ENCODE measurements around the gene RNF214. TPM values are rescaled to one million over a fixed set of nuclear protein-coding genes. Genes with fewer than 3 reads are reported as not detected.
"Not testable (repeated sequence)": the region's sequence is repeated elsewhere in the genome, so short reads cannot be mapped to it uniquely, and the experiment has no call there.

RNF214 gene
- total and polyA plus RNA-seq, 2 experiments from 2014 or later, result 12.5 to 27.0 TPM

GRCh38 chr11:117271208-117271607 is 38.7 kb downstream of the RNF214 start:
- TF ChIP-seq EZH2 (IDR thresholded peaks at IDR 0.05; ENCODE audit: borderline replicate concordance) (no peak), EZH2phosphoT487 (IDR thresholded peaks at IDR 0.05; ENCODE audit: low read depth, severe bottlenecking, unreplicated experiment) (no peak)
- TF ChIP-seq, protein P1, sequence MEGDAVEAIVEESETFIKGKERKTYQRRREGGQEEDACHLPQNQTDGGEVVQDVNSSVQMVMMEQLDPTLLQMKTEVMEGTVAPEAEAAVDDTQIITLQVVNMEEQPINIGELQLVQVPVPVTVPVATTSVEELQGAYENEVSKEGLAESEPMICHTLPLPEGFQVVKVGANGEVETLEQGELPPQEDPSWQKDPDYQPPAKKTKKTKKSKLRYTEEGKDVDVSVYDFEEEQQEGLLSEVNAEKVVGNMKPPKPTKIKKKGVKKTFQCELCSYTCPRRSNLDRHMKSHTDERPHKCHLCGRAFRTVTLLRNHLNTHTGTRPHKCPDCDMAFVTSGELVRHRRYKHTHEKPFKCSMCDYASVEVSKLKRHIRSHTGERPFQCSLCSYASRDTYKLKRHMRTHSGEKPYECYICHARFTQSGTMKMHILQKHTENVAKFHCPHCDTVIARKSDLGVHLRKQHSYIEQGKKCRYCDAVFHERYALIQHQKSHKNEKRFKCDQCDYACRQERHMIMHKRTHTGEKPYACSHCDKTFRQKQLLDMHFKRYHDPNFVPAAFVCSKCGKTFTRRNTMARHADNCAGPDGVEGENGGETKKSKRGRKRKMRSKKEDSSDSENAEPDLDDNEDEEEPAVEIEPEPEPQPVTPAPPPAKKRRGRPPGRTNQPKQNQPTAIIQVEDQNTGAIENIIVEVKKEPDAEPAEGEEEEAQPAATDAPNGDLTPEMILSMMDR (IDR thresholded peaks at IDR 0.05; ENCODE audit: poor library complexity), result no peak
- no peaks in the 10 kb centered on the region for H3K27me3 ChIP-seq
- 85% methylated on average over 4 of the region's 4 CpGs for WGBS (ENCODE audit: low lambda C conversion rate, missing lambda C conversion rate)
- H3K4me1 ChIP-seq (ENCODE audit: insufficient read depth), result no peaks in the 10 kb centered on the region
- H3K9me2 ChIP-seq (replicated peaks; ENCODE audit: insufficient read depth), result no peaks in the 10 kb centered on the region
- no peak overlapping the region for H3K4me2 ChIP-seq
- no peak overlapping the region for H3K27ac ChIP-seq
- no peaks in the 10 kb centered on the region for H4K20me1 ChIP-seq (ENCODE audit: insufficient read depth, poor library complexity, severe bottlenecking)
- no peak overlapping the region for H2AFZ ChIP-seq
- H3K4me3 ChIP-seq, result no peak overlapping the region
- no peaks in the 10 kb centered on the region for H3K9me3 ChIP-seq (ENCODE audit: low read depth)
- H3K79me2 ChIP-seq, result no peaks in the 10 kb centered on the region
- no peaks in the 10 kb centered on the region for H3K36me3 ChIP-seq (replicated peaks; ENCODE audit: insufficient read depth, low read depth)
- no peak for DNase-seq (ENCODE audit: low spot score)

- not testable (repeated sequence) for H3K27ac ChIP-seq; H3K79me2 ChIP-seq; H3K9me3 ChIP-seq (ENCODE audit: low read depth); H3K4me1 ChIP-seq (ENCODE audit: insufficient read depth); H4K20me1 ChIP-seq (ENCODE audit: insufficient read depth, poor library complexity, severe bottlenecking); H3K4me2 ChIP-seq; H3K36me3 ChIP-seq (replicated peaks; ENCODE audit: insufficient read depth, low read depth); H3K27me3 ChIP-seq; H3K9me2 ChIP-seq (replicated peaks; ENCODE audit: insufficient read depth); H2AFZ ChIP-seq; H3K4me3 ChIP-seq; DNase-seq (ENCODE audit: low spot score)
- WGBS (ENCODE audit: low lambda C conversion rate, missing lambda C conversion rate), result 99% methylated on average over 5 of the region's 5 CpGs
Measured at GRCh38 chr11:117272175-117272574, 39.7 kb downstream of the RNF214 start.

DNA sequence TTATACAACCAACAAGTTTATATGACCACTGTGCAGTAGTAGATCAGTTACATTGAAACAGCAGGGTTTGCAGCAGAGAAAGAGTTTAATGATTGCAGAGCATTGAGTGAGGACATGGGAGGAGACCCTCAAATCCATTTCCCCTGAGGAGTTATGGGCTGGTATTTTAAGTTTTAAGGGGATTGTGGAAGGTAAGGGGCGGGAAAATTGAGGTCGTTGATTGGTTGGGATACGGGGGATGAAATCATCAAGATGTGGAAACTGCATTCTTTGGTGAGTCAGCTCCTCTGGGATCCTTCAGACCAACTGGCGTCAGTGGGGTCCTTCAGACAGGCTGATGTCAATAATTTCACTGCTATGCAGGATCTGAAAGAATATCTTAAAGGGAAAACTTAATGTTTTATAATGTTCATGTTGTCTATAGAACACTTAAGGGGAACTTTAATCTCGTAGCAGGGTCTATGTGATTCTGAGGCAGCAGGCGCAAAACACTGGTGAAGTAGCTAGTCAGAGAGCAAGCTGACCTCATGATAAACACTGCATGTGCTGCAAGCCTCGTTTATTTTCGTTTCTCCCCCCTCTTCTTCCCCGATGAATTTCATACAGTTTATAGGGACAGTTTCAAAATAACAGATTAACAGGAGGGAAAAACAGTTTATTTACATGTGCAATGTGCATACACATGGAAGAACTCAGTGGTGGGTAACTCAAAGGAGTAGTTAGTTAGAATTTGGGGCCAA is 41.2 kb downstream of the RNF214 start:
- Histone ChIP-seq H3K4me2 (no peak overlapping the region), H4K20me1 (ENCODE audit: insufficient read depth, poor library complexity, severe bottlenecking) (no peaks in the 10 kb centered on the region)
- WGBS (ENCODE audit: low lambda C conversion rate, missing lambda C conversion rate), result 79% methylated on average over 9 of the region's 9 CpGs

GRCh38 chr11:117278347-117278746 is 45.9 kb downstream of the RNF214 start:
- no peaks in the 10 kb centered on the region for H3K79me2 ChIP-seq
- TF ChIP-seq, protein P1 (IDR thresholded peaks at IDR 0.05; ENCODE audit: poor library complexity), result no peak
- TF ChIP-seq EZH2 (IDR thresholded peaks at IDR 0.05; ENCODE audit: borderline replicate concordance) (no peak), EZH2phosphoT487 (IDR thresholded peaks at IDR 0.05; ENCODE audit: low read depth, severe bottlenecking, unreplicated experiment) (no peak)

More for the DNA sequence above, 41.2 kb downstream of the RNF214 start:
- H3K27me3 ChIP-seq, result no peaks in the 10 kb centered on the region
- H3K27ac ChIP-seq, result peak overlapping the region; percentile 19
- no peaks in the 10 kb centered on the region for H3K4me1 ChIP-seq (ENCODE audit: insufficient read depth)
- no peaks in the 10 kb centered on the region for H3K9me2 ChIP-seq (replicated peaks; ENCODE audit: insufficient read depth)
- no peak overlapping the region for H3K4me3 ChIP-seq
- H3K79me2 ChIP-seq, result no peaks in the 10 kb centered on the region
- TF ChIP-seq EZH2phosphoT487 (IDR thresholded peaks at IDR 0.05; ENCODE audit: low read depth, severe bottlenecking, unreplicated experiment) (no peak), EZH2 (IDR thresholded peaks at IDR 0.05; ENCODE audit: borderline replicate concordance) (no peak)
- TF ChIP-seq, protein P1 (IDR thresholded peaks at IDR 0.05; ENCODE audit: poor library complexity), result no peak
- H3K9me3 ChIP-seq (ENCODE audit: low read depth), result no peaks in the 10 kb centered on the region
- no peaks in the 10 kb centered on the region for H3K36me3 ChIP-seq (replicated peaks; ENCODE audit: insufficient read depth, low read depth)
- DNase-seq (ENCODE audit: low spot score), result peak; percentile 29
- H2AFZ ChIP-seq, result no peak overlapping the region

More at GRCh38 chr11:117278347-117278746, 45.9 kb downstream of the RNF214 start:
- Histone ChIP-seq H3K27me3 (no peaks in the 10 kb centered on the region), H2AFZ (no peak overlapping the region), H4K20me1 (ENCODE audit: insufficient read depth, poor library complexity, severe bottlenecking) (no peaks in the 10 kb centered on the region), H3K4me2 (no peak overlapping the region), H3K4me1 (ENCODE audit: insufficient read depth) (no peaks in the 10 kb centered on the region), H3K27ac (no peak overlapping the region), H3K9me2 (replicated peaks; ENCODE audit: insufficient read depth) (no peaks in the 10 kb centered on the region), H3K4me3 (no peak overlapping the region), H3K9me3 (ENCODE audit: low read depth) (no peaks in the 10 kb centered on the region), H3K36me3 (replicated peaks; ENCODE audit: insufficient read depth, low read depth) (no peaks in the 10 kb centered on the region)
- 72% methylated on average over 2 of the region's 2 CpGs for WGBS (ENCODE audit: low lambda C conversion rate, missing lambda C conversion rate)
- DNase-seq (ENCODE audit: low spot score), result no peak

Measured in hepatocyte (in vitro differentiated cells).